HepG2 (cell line): Measurements from ENCODE around the gene RAPGEF6. TPM values are rescaled to one million over a fixed set of nuclear protein-coding genes. Genes with fewer than 3 reads are reported as not detected.

Experiments
- ATAC-seq: fragments of 200-7000 bp; cut with Tn5 transposase; 3 replicates; pipeline ENCODE4 v1.9.1; 2020; ENCODE audit warnings: mild to moderate bottlenecking, moderate library complexity
- BruUV-seq: library from RNA; stranded (reverse); fragments of 400-500 nt; replicated peaks from 2 replicates; lab custom pipeline; 2021; lab: Mats Ljungman, UMichigan
- CTCF ChIA-PET: fragments of 300-600 bp; formaldehyde crosslinking; extraction: SDS; loops from one replicate; lab custom pipeline; 2021; ENCODE audit warnings: low total read pairs, inconsistent platforms, low intra/inter-chr PET ratio; lab: Yijun Ruan, JAX
- POLR2A ChIA-PET: fragments of 350-600 bp; sonication (Branson Sonifier 250); formaldehyde crosslinking; loops from one replicate; lab custom pipeline; 2020; ENCODE audit warnings: antibody characterized with exemption, inconsistent platforms; lab: Yijun Ruan, JAX
- DNase-seq: peaks from one replicate; pipeline ENCODE4 v3.0.0-alpha.2; 2015; ENCODE audit warnings: low spot score
- FAIRE-seq: peaks from 3 replicates; lab custom pipeline; 2011; peaks lifted over from hg19 to GRCh38; lab: Jason Lieb, UNC
- H2AFZ ChIP-seq: one replicate; pipeline ENCODE4 v1.6.1; 2011; ENCODE audit warnings: low read length, inconsistent platforms
- H3K27ac ChIP-seq: fragments of 300-600 bp; 3 replicates; pipeline ENCODE4 v1.8.0; 2011; ENCODE audit warnings: mixed run types, mild to moderate bottlenecking, mixed read lengths, low read length, inconsistent platforms; ENCODE audit not compliant: insufficient read depth; ENCODE audit errors: extremely low read length
- H3K27me3 ChIP-seq, 2 experiments: fragments of 200-600 bp in 1 of 2; 2 replicates in 1 of 2; 3 replicates in 1 of 2; pipeline versions ENCODE4 v1.6.0 to v1.8.0; 2011; ENCODE audit warnings: low read length in 2 of 2, mild to moderate bottlenecking in 2 of 2, moderate library complexity in 2 of 2, inconsistent platforms in 1 of 2; ENCODE audit not compliant: insufficient read depth in 2 of 2, control insufficient read depth in 1 of 2
- H3K36me3 ChIP-seq, 2 experiments: fragments of 200-600 bp in 1 of 2; replicated peaks in 1 of 2; 2 replicates in 1 of 2; 3 replicates in 1 of 2; pipeline versions ENCODE4 v1.5.1 to v1.8.0; 2011; ENCODE audit warnings: low read length in 2 of 2, inconsistent platforms in 1 of 2; ENCODE audit not compliant: insufficient read depth in 2 of 2, control insufficient read depth in 1 of 2
- H3K4me1 ChIP-seq: 2 replicates; pipeline ENCODE4 v1.5.1; 2012; ENCODE audit warnings: low read length, inconsistent platforms; ENCODE audit not compliant: insufficient read depth
- H3K4me2 ChIP-seq: 2 replicates; pipeline ENCODE4 v1.6.0; 2011; ENCODE audit warnings: low read depth, low read length, inconsistent platforms
- H3K4me3 ChIP-seq, 3 experiments: fragments of 200-600 bp in 1 of 3; sonication (generic), shearing (Covaris generic) in 1 of 3; replicated peaks in 1 of 3; 2 replicates each; pipeline ENCODE4 v1.5.1; 2011 to 2016; ENCODE audit warnings: low read length in 3 of 3, inconsistent platforms in 2 of 3, low read depth in 2 of 3, mild to moderate bottlenecking in 2 of 3, control low read depth in 1 of 3, mixed read lengths in 1 of 3; ENCODE audit not compliant: insufficient read depth in 1 of 3
- H3K79me2 ChIP-seq: one replicate; pipeline ENCODE4 v1.6.1; 2011; ENCODE audit warnings: low read length, inconsistent platforms; ENCODE audit not compliant: insufficient read depth
- H3K9ac ChIP-seq: 2 replicates; pipeline ENCODE4 v1.6.0; 2011; ENCODE audit warnings: mild to moderate bottlenecking, low read depth, low read length, inconsistent platforms; ENCODE audit not compliant: insufficient read depth
- H3K9me3 ChIP-seq: 2 replicates; pipeline ENCODE4 v1.5.1; 2012; ENCODE audit warnings: mild to moderate bottlenecking, low read length
- H4K20me1 ChIP-seq: 2 replicates; pipeline ENCODE4 v1.6.0; 2011; ENCODE audit warnings: inconsistent platforms, mild to moderate bottlenecking, low read length, moderate library complexity; ENCODE audit not compliant: insufficient read depth
- CHD2 ChIP-seq: IDR thresholded peaks from 2 replicates; pipeline ENCODE4 v1.6.1; 2011; ENCODE audit warnings: low read depth, low read length, improper control_type of control experiment
- DR1 ChIP-seq: sonication (generic); formaldehyde crosslinking; IDR thresholded peaks from 2 replicates; pipeline ENCODE4 v1.8.0; 2021; ENCODE audit warnings: mild to moderate bottlenecking, missing genetic modification reagents, inconsistent platforms
- ELF1 ChIP-seq: sonication (generic); formaldehyde crosslinking; IDR thresholded peaks from 2 replicates; pipeline ENCODE4 v1.4.0; 2020; ENCODE audit warnings: missing genetic modification reagents
- FOXK2 ChIP-seq: fragments of 450-650 bp; IDR thresholded peaks from 2 replicates; pipeline ENCODE4 v1.6.1; 2016
- FOXO1 ChIP-seq: sonication (generic); formaldehyde crosslinking; IDR thresholded peaks from 2 replicates; pipeline ENCODE4 v1.4.0; 2020; ENCODE audit warnings: missing genetic modification reagents
- HNRNPLL ChIP-seq: fragments of 200-400 bp; formaldehyde crosslinking; IDR thresholded peaks from 2 replicates; pipeline ENCODE4 v1.6.1; 2017; ENCODE audit warnings: mild to moderate bottlenecking, low read depth, low read length; ENCODE audit not compliant: poor library complexity, severe bottlenecking
- MAX ChIP-seq: IDR thresholded peaks from 2 replicates; pipeline ENCODE4 v1.6.1; 2012; ENCODE audit warnings: inconsistent platforms
- MTA3 ChIP-seq: sonication (generic); formaldehyde crosslinking; IDR thresholded peaks from 2 replicates; pipeline ENCODE4 v1.4.0; 2020; ENCODE audit warnings: missing genetic modification reagents
- POLR2AphosphoS2 ChIP-seq: IDR thresholded peaks from 2 replicates; pipeline ENCODE4 v1.6.1; 2011; ENCODE audit warnings: low read depth, low read length, improper control_type of control experiment
- SATB2 ChIP-seq: sonication (generic); formaldehyde crosslinking; IDR thresholded peaks from 2 replicates; pipeline ENCODE4 v1.5.0; 2020; ENCODE audit warnings: missing genetic modification reagents
- SETDB1 ChIP-seq: sonication (generic); formaldehyde crosslinking; IDR thresholded peaks from 2 replicates; pipeline ENCODE4 v1.5.1; 2020; ENCODE audit warnings: missing genetic modification reagents, mild to moderate bottlenecking, borderline replicate concordance
- THAP7 ChIP-seq: sonication (generic); formaldehyde crosslinking; IDR thresholded peaks from 2 replicates; pipeline ENCODE4 v1.8.1; 2023; ENCODE audit warnings: mild to moderate bottlenecking, missing genetic modification reagents
- ZNF143 ChIP-seq: sonication (generic); formaldehyde crosslinking; IDR thresholded peaks from 2 replicates; pipeline ENCODE4 v1.4.0; 2020; ENCODE audit warnings: missing genetic modification reagents
- ZNF207 ChIP-seq: fragments of 450-650 bp; IDR thresholded peaks from 2 replicates; pipeline ENCODE4 v1.6.1; 2016; ENCODE audit warnings: antibody characterized with exemption, borderline replicate concordance
- ZNF546 ChIP-seq: sonication (generic); formaldehyde crosslinking; conservative IDR thresholded peaks from 2 replicates; pipeline ENCODE4 v1.8.1; 2023; ENCODE audit warnings: mild to moderate bottlenecking, missing genetic modification reagents
- ZSCAN9 ChIP-seq: IDR thresholded peaks from 2 replicates; pipeline ENCODE4 v1.6.1; 2016; ENCODE audit warnings: borderline replicate concordance
- ZXDC ChIP-seq: sonication (generic); formaldehyde crosslinking; IDR thresholded peaks from 2 replicates; pipeline ENCODE4 v1.5.0; 2020; ENCODE audit warnings: mild to moderate bottlenecking, missing genetic modification reagents
- WGBS: methylation state at CpG from one replicate; pipeline ENCODE4 v1.1.6; 2017; ENCODE audit warnings: low lambda C conversion rate; 5-methylcytosine and 5-hydroxymethylcytosine counted together
- in situ Hi-C: cut with HindIII; loops from 2 replicates; pipeline ENCODE4 v1.10.0; 2017; ENCODE audit warnings: low pct_unique_long_range_greater_than_20kb; ENCODE audit not compliant: extremely low pct_ligation_motif_present
- intact Hi-C: fragments of 100-400 bp; cut with micrococcal nuclease; formaldehyde crosslinking; loops from one replicate; pipeline ENCODE4 v1.10.0; 2022; ENCODE audit not compliant: unreplicated experiment
- polyA plus RNA-seq, 8 experiments: library from polyadenylated mRNA; depleted of rRNA in 3 of 8; stranded (reverse) in 7 of 8; unstranded in 1 of 8; fragments of >200 nt; fragmentation: Illumina TruSeq in 4 of 8; extraction: Trizol in 4 of 8; gene quantifications; 2 replicates each; pipeline versions ENCODE4 v1.2.1 to v1.2.3, GENCODE V29; 2011 to 2016; ENCODE audit warnings: low read depth in 4 of 8, missing spikeins in 1 of 8, mixed read lengths in 1 of 8; ENCODE audit not compliant: insufficient read depth in 1 of 8
- total RNA-seq, 5 experiments: library from RNA; depleted of rRNA; stranded (reverse); fragments of >200 nt; fragmentation: Illumina TruSeq; extraction: Trizol; gene quantifications; 2 replicates each; pipeline ENCODE4 v1.2.3, GENCODE V29; 2016; ENCODE audit warnings: low read depth in 1 of 5
- TF ChIP-seq, protein P1 (sequence below): sonication (generic); formaldehyde crosslinking; IDR thresholded peaks from 2 replicates; pipeline ENCODE4 v1.4.0; 2020; ENCODE audit warnings: missing genetic modification reagents
- TF ChIP-seq, protein P2 (sequence below): IDR thresholded peaks from 2 replicates; pipeline ENCODE4 v1.6.1; 2016; ENCODE audit warnings: low read depth

The RAPGEF6 gene
- total and polyA plus RNA-seq, 2 of the 13 experiments (the other 11 are each of a cell fraction or from before 2014, with no cell fraction given), result 7.7 to 24.6 TPM

DNA sequence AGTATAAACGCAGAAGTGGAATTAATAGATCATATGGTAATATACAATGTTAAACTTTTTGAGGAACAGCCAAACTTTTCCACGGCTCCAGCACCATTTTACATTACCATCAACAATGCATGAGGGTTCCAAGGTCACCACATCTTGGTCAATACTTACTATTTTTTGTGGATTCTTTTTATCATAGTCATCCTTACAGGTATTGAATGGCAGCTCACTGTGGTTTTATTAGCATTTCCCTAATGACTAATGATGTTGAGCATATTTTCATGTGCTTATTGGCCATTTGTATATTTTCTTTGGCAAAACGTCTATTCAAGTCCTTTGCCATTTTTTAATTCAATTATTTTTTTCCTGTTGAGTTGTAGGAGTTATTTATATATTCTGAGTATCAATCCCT, 14.1 kb upstream of the RAPGEF6 start:
- no peaks in the 10 kb centered on the region for H3K27me3 ChIP-seq
- no peaks in the 10 kb centered on the region for H4K20me1 ChIP-seq
- no peak overlapping the region for H3K27ac ChIP-seq
- TSS peak; percentile 18 for BruUV-seq
- ATAC-seq, result no peak
- no peak overlapping the region for H3K4me3 ChIP-seq
- H3K36me3 ChIP-seq, result peaks cover 5 to 57% of the 10 kb centered on the region in 2 experiments; a peak in 4 of 5 replicates
- H3K4me1 ChIP-seq, result peaks cover 3% of the 10 kb centered on the region
- intact Hi-C loops, result no loop called here
- FAIRE-seq, result no peak
- no peaks in the 10 kb centered on the region for H3K9me3 ChIP-seq
- H2AFZ ChIP-seq, result no peak overlapping the region
- ChIA-PET CTCF (no interaction called here), POLR2A (no interaction called here)
- no peak for DNase-seq
- in situ Hi-C loops, result no loop called here
- no peak overlapping the region for H3K9ac ChIP-seq
- no peak overlapping the region for H3K4me2 ChIP-seq
- H3K79me2 ChIP-seq, result no peaks in the 10 kb centered on the region
- 93% methylated on average over 3 of the region's 3 CpGs for WGBS
- no peak for TF ChIP-seq SETDB1
- TF ChIP-seq, protein P1, sequence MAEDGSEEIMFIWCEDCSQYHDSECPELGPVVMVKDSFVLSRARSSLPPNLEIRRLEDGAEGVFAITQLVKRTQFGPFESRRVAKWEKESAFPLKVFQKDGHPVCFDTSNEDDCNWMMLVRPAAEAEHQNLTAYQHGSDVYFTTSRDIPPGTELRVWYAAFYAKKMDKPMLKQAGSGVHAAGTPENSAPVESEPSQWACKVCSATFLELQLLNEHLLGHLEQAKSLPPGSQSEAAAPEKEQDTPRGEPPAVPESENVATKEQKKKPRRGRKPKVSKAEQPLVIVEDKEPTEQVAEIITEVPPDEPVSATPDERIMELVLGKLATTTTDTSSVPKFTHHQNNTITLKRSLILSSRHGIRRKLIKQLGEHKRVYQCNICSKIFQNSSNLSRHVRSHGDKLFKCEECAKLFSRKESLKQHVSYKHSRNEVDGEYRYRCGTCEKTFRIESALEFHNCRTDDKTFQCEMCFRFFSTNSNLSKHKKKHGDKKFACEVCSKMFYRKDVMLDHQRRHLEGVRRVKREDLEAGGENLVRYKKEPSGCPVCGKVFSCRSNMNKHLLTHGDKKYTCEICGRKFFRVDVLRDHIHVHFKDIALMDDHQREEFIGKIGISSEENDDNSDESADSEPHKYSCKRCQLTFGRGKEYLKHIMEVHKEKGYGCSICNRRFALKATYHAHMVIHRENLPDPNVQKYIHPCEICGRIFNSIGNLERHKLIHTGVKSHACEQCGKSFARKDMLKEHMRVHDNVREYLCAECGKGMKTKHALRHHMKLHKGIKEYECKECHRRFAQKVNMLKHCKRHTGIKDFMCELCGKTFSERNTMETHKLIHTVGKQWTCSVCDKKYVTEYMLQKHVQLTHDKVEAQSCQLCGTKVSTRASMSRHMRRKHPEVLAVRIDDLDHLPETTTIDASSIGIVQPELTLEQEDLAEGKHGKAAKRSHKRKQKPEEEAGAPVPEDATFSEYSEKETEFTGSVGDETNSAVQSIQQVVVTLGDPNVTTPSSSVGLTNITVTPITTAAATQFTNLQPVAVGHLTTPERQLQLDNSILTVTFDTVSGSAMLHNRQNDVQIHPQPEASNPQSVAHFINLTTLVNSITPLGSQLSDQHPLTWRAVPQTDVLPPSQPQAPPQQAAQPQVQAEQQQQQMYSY (CRISPR knock-in tag), result no peak
- no peak for TF ChIP-seq ZNF143 (CRISPR knock-in tag)
- no peak for TF ChIP-seq THAP7 (CRISPR knock-in tag)
- no peak for TF ChIP-seq ELF1 (CRISPR knock-in tag)
- no peak for TF ChIP-seq MAX
- no peak for TF ChIP-seq FOXK2
- TF ChIP-seq, protein P2, sequence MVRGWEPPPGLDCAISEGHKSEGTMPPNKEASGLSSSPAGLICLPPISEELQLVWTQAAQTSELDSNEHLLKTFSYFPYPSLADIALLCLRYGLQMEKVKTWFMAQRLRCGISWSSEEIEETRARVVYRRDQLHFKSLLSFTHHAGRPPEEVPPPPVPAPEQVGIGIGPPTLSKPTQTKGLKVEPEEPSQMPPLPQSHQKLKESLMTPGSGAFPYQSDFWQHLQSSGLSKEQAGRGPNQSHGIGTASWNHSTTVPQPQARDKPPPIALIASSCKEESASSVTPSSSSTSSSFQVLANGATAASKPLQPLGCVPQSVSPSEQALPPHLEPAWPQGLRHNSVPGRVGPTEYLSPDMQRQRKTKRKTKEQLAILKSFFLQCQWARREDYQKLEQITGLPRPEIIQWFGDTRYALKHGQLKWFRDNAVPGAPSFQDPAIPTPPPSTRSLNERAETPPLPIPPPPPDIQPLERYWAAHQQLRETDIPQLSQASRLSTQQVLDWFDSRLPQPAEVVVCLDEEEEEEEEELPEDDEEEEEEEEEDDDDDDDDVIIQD, result no peak
- TF ChIP-seq DR1 (CRISPR knock-in tag), result no peak
- no peak for TF ChIP-seq ZSCAN9 (CRISPR knock-in tag)
- no peak for TF ChIP-seq HNRNPLL
- no peak for TF ChIP-seq MTA3
- no peak for TF ChIP-seq ZXDC (CRISPR knock-in tag)
- no peak for TF ChIP-seq ZNF207
- no peak for TF ChIP-seq ZNF546
- TF ChIP-seq FOXO1, result no peak
- no peak for TF ChIP-seq CHD2
- no peak for TF ChIP-seq SATB2 (CRISPR knock-in tag)
- no peak for TF ChIP-seq POLR2AphosphoS2
